ENCODE measurements around the gene CORO2A.

DNA sequence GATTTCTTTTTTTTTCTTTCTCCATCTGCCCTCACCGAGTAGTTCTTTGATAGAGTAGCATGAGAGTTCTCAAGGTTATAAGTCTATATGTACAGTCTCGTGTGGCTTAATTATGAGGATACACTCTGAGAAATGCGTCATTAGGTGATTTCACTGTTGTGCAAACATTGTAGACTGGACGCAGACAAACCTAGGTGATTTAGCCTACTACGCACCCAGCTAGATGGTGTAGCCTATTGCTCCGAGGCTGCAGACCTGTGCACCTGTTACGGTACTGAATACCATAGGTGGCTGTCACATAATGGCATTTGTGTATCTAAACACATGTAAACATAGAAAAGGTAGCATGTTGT, 26.9 kb upstream of the CORO2A start:
- TF ChIP-seq, protein P1, sequence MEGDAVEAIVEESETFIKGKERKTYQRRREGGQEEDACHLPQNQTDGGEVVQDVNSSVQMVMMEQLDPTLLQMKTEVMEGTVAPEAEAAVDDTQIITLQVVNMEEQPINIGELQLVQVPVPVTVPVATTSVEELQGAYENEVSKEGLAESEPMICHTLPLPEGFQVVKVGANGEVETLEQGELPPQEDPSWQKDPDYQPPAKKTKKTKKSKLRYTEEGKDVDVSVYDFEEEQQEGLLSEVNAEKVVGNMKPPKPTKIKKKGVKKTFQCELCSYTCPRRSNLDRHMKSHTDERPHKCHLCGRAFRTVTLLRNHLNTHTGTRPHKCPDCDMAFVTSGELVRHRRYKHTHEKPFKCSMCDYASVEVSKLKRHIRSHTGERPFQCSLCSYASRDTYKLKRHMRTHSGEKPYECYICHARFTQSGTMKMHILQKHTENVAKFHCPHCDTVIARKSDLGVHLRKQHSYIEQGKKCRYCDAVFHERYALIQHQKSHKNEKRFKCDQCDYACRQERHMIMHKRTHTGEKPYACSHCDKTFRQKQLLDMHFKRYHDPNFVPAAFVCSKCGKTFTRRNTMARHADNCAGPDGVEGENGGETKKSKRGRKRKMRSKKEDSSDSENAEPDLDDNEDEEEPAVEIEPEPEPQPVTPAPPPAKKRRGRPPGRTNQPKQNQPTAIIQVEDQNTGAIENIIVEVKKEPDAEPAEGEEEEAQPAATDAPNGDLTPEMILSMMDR (IDR thresholded peaks at IDR 0.05; ENCODE audit: borderline replicate concordance, extremely low read depth, low read length, poor library complexity, severe bottlenecking), result no peak
- TF ChIP-seq EZH2 (IDR thresholded peaks at IDR 0.05; ENCODE audit: borderline replicate concordance, low read depth, low read length, severe bottlenecking), result no peak
